GM12864 (cell line): ENCODE data around the gene ITIH3.

Experiments used
- DNase-seq: peaks from one replicate; pipeline ENCODE4 v3.0.0-alpha.2; 2011; ENCODE audit warnings: low read depth
- H3K4me3 ChIP-seq: 2 replicates; pipeline ENCODE4 v1.5.1; 2011; ENCODE audit warnings: mild to moderate bottlenecking, low read depth, low read length, control low read depth
- CTCF ChIP-seq: IDR thresholded peaks from 2 replicates; pipeline ENCODE4 v1.5.1; 2011; ENCODE audit warnings: low read depth, mild to moderate bottlenecking, moderate library complexity, low read length, control low read depth, inconsistent platforms; ENCODE audit errors: missing control alignments

The ITIH3 gene

GRCh38 chr3:52831500-52832301, 37.1 kb downstream of the ITIH3 start:
- no peak overlapping the region for H3K4me3 ChIP-seq
- TF ChIP-seq CTCF, result no peak
- DNase-seq, result no peak

- DNase-seq, result no peak
- TF ChIP-seq CTCF, result no peak
- H3K4me3 ChIP-seq, result no peak overlapping the region
These were observed 38.6 kb downstream of the ITIH3 start for GRCh38 chr3:52833202-52833601.

GRCh38 chr3:52834871-52835501, 40.4 kb downstream of the ITIH3 start, which contains the start of gene MUSTN1:
Gene MUSTN1 (minus strand): TSS chr3:52835019. CDS start chr3:52834948, 71 bp downstream.
- DNase-seq, result no peak
- no peak for TF ChIP-seq CTCF
- H3K4me3 ChIP-seq, result no peak within 1 kb of the TSS

GRCh38 chr3:52835766-52836470, 41.3 kb downstream of the ITIH3 start:
- DNase-seq, result no peak
- no peak overlapping the region for H3K4me3 ChIP-seq
- no peak for TF ChIP-seq CTCF

- no peak overlapping the region for H3K4me3 ChIP-seq
- no peak for TF ChIP-seq CTCF
- no peak for DNase-seq
These were observed 41.9 kb downstream of the ITIH3 start for GRCh38 chr3:52836471-52836845.

GRCh38 chr3:52836986-52837385, 42.4 kb downstream of the ITIH3 start:
- TF ChIP-seq CTCF, result no peak

More at GRCh38 chr3:52836986-52837385, 42.4 kb downstream of the ITIH3 start:
- no peak for DNase-seq
- H3K4me3 ChIP-seq, result no peak overlapping the region
